K562 (cell line): ENCODE data around the gene ANO8. TPM values are rescaled to one million over a fixed set of nuclear protein-coding genes. Genes with fewer than 3 reads are reported as not detected.
A peak's percentile ranks its signal among the peaks of the same experiment; 100 is the strongest.

Experiments used
- BACH1 ChIP-seq: fragments of 200-800 bp; sonication (Bioruptor generic); IDR thresholded peaks from 2 replicates; pipeline ENCODE4 v1.6.1; 2016; ENCODE audit warnings: missing genetic modification characterization, missing compliant biosample characterization
- CHCHD3 ChIP-seq: fragments of 250-450 bp; sonication (Bioruptor Pico); IDR thresholded peaks from 2 replicates; pipeline ENCODE4 v2.1.2; 2022; ENCODE audit warnings: mild to moderate bottlenecking
- CREBBP ChIP-seq: IDR thresholded peaks from one replicate; pipeline ENCODE4 v1.6.1; 2012; ENCODE audit warnings: low read depth, mild to moderate bottlenecking, control low read depth, inconsistent platforms, low read length
- HNRNPLL ChIP-seq: fragments of 200-400 bp; formaldehyde crosslinking; IDR thresholded peaks from 2 replicates; pipeline ENCODE4 v1.6.1; 2017; ENCODE audit warnings: low read length, low read depth, mild to moderate bottlenecking; ENCODE audit not compliant: poor library complexity, severe bottlenecking
- KAT8 ChIP-seq: fragments of 450-650 bp; IDR thresholded peaks from 2 replicates; pipeline ENCODE4 v1.6.1; 2016; ENCODE audit warnings: low read depth, mild to moderate bottlenecking
- MAFK ChIP-seq: IDR thresholded peaks from 2 replicates; pipeline ENCODE4 v1.6.1; 2011; ENCODE audit warnings: low read length, improper control_type of control experiment
- ZNF184 ChIP-seq: sonication (generic); formaldehyde crosslinking; IDR thresholded peaks from 2 replicates; pipeline ENCODE4 v1.5.0; 2020; ENCODE audit warnings: missing genetic modification reagents
- polyA plus RNA-seq, 8 experiments: library from polyadenylated mRNA; depleted of rRNA in 4 of 8; stranded (reverse) in 5 of 8; unstranded in 3 of 8; fragments of >200 nt; fragmentation: Nextera tagmentation in 2 of 8; fragmentation: Illumina TruSeq in 1 of 8; extraction: Ambion mirVana in 2 of 8; extraction: Trizol in 1 of 8; gene quantifications; 2 replicates each; pipeline versions ENCODE4 v1.2.1 to v1.2.3, GENCODE V29; 2011 to 2014; ENCODE audit warnings: inconsistent platforms in 1 of 8, missing spikeins in 1 of 8
- total RNA-seq, 7 experiments: library from RNA; depleted of rRNA in 6 of 7; stranded (reverse); fragments of >200 nt in 6 of 7; fragmentation: Illumina TruSeq in 2 of 7; extraction: Trizol in 2 of 7; gene quantifications; 2 replicates each; pipeline versions ENCODE4 v1.2.1 to v1.2.3, GENCODE V29; 2011 to 2021; ENCODE audit warnings: low replicate concordance in 1 of 7
- TF ChIP-seq, protein P1 (sequence below): fragments of 450-650 bp; IDR thresholded peaks from 2 replicates; pipeline ENCODE4 v1.6.1; 2017; ENCODE audit warnings: antibody characterized with exemption, mild to moderate bottlenecking
- TF ChIP-seq, protein P2 (sequence below): fragments of 250-450 bp; sonication (Bioruptor Pico); IDR thresholded peaks from 2 replicates; pipeline ENCODE4 v1.5.0; 2021
- TF ChIP-seq, protein P3 (sequence below), 2 experiments: fragments of 450-650 bp; formaldehyde crosslinking in 1 of 2; IDR thresholded peaks; 2 replicates each; pipeline versions ENCODE4 v1.4.0 to v1.6.1; 2014 to 2020; ENCODE audit warnings: mild to moderate bottlenecking in 2 of 2, borderline replicate concordance in 1 of 2, low read depth in 1 of 2

The ANO8 gene
- total and polyA plus RNA-seq, 9 of the 15 experiments (the other 6 are each of a cell fraction or from before 2014, with no cell fraction given): 0.07 to 7.6 (median 2.3) TPM; not detected in 1

DNA sequence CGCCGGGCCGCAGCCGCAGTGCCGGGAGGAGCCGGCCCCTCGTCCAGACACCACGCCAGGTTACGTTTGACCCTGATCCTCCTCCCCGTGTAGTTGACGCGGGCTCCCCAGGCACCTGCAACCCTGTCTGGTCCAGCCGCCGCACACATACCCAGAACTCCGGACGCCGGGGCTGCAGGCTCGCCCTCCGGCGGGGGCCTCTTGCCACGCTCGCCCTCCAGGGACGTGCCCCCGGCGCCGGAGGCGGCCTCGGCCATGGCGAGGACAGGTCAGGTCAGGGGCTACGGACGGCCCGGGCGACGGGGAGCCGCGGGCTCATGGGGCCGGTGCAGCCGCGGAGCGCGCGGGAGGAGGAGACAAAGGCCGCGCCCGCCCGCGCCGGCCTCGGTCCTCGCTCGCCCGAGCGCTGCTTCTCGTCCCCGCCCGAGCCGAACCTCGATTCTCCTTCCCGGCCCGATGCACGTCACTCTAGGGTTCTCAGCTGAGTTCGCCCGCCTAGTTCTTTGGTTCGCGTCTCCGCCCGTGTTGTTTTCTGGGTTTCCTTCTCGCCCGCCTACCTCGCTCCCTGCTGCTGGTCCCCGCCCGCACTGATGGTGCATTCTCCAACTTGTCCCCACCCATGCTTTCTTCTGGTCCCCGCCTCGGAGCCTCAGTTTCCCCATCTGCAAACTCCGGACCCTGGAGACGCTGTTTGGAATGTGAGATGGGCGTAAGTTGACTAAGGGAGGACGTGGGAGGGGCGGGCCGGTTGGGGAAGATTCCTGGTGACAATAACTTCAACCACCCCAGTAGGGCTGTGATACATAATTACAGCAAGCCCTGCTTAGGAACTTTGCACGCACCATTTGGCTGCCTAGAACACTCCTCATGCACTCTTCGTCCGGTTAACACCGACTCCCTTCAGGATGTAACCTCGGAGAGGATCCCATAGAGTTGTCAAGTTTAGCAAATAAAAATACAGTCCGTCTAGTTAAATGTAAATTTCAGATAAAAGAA is at the start of gene ANO8 (continued):
- TF ChIP-seq ZNF184 (CRISPR knock-in tag) (no peak), KAT8 (no peak), CREBBP (no peak), HNRNPLL (peak; percentile 51), BACH1 (tag) (no peak), CHCHD3 (CRISPR knock-in tag) (no peak), MAFK (no peak)
- TF ChIP-seq, protein P1, sequence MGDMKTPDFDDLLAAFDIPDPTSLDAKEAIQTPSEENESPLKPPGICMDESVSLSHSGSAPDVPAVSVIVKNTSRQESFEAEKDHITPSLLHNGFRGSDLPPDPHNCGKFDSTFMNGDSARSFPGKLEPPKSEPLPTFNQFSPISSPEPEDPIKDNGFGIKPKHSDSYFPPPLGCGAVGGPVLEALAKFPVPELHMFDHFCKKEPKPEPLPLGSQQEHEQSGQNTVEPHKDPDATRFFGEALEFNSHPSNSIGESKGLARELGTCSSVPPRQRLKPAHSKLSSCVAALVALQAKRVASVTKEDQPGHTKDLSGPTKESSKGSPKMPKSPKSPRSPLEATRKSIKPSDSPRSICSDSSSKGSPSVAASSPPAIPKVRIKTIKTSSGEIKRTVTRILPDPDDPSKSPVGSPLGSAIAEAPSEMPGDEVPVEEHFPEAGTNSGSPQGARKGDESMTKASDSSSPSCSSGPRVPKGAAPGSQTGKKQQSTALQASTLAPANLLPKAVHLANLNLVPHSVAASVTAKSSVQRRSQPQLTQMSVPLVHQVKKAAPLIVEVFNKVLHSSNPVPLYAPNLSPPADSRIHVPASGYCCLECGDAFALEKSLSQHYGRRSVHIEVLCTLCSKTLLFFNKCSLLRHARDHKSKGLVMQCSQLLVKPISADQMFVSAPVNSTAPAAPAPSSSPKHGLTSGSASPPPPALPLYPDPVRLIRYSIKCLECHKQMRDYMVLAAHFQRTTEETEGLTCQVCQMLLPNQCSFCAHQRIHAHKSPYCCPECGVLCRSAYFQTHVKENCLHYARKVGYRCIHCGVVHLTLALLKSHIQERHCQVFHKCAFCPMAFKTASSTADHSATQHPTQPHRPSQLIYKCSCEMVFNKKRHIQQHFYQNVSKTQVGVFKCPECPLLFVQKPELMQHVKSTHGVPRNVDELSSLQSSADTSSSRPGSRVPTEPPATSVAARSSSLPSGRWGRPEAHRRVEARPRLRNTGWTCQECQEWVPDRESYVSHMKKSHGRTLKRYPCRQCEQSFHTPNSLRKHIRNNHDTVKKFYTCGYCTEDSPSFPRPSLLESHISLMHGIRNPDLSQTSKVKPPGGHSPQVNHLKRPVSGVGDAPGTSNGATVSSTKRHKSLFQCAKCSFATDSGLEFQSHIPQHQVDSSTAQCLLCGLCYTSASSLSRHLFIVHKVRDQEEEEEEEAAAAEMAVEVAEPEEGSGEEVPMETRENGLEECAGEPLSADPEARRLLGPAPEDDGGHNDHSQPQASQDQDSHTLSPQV: peak; percentile 85; the same call in 1 of the 2 replicates
- TF ChIP-seq, protein P2, sequence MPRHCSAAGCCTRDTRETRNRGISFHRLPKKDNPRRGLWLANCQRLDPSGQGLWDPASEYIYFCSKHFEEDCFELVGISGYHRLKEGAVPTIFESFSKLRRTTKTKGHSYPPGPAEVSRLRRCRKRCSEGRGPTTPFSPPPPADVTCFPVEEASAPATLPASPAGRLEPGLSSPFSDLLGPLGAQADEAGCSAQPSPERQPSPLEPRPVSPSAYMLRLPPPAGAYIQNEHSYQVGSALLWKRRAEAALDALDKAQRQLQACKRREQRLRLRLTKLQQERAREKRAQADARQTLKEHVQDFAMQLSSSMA (CRISPR knock-in tag): no peak
- TF ChIP-seq, protein P3, sequence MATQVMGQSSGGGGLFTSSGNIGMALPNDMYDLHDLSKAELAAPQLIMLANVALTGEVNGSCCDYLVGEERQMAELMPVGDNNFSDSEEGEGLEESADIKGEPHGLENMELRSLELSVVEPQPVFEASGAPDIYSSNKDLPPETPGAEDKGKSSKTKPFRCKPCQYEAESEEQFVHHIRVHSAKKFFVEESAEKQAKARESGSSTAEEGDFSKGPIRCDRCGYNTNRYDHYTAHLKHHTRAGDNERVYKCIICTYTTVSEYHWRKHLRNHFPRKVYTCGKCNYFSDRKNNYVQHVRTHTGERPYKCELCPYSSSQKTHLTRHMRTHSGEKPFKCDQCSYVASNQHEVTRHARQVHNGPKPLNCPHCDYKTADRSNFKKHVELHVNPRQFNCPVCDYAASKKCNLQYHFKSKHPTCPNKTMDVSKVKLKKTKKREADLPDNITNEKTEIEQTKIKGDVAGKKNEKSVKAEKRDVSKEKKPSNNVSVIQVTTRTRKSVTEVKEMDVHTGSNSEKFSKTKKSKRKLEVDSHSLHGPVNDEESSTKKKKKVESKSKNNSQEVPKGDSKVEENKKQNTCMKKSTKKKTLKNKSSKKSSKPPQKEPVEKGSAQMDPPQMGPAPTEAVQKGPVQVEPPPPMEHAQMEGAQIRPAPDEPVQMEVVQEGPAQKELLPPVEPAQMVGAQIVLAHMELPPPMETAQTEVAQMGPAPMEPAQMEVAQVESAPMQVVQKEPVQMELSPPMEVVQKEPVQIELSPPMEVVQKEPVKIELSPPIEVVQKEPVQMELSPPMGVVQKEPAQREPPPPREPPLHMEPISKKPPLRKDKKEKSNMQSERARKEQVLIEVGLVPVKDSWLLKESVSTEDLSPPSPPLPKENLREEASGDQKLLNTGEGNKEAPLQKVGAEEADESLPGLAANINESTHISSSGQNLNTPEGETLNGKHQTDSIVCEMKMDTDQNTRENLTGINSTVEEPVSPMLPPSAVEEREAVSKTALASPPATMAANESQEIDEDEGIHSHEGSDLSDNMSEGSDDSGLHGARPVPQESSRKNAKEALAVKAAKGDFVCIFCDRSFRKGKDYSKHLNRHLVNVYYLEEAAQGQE (IDR thresholded peaks at IDR 0.05; ENCODE audit: borderline replicate concordance): peak; percentile 47; the same call in 1 of the 2 replicates
- TF ChIP-seq, protein P3 (CRISPR knock-in tag; IDR thresholded peaks at IDR 0.05; ENCODE audit: low read depth): peak; percentile 82; the same call in 1 of the 2 replicates
